HG03060 (cell line): Measurements from ENCODE around the gene COBL.

Experiments used
- ATAC-seq: cut with Tn5 transposase; IDR thresholded peaks from one replicate; pipeline ENCODE4 v1.9.1; 2021; ENCODE audit warnings: low read depth, moderate number of reproducible peaks; ENCODE audit not compliant: unreplicated experiment

The COBL gene

DNA sequence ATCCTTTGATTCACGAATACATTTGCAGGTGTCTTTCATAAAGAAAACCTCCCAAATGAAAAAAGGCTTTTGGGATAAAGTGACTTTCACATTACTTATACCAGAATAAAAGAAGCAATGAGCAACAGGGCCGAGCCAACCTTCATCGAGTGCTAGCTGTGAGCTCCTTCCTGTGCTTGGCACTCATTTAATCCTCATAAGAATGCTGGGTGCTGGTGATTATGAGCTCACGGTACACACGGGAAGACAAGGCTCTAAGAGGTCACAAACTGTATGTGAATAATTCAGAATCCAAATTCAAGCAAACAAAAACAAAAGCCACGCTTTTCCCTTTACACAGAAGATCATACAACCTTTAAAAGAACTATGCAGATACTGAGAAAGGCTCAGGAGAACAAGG, 156.2 kb downstream of the COBL start:
- no peak for ATAC-seq

DNA sequence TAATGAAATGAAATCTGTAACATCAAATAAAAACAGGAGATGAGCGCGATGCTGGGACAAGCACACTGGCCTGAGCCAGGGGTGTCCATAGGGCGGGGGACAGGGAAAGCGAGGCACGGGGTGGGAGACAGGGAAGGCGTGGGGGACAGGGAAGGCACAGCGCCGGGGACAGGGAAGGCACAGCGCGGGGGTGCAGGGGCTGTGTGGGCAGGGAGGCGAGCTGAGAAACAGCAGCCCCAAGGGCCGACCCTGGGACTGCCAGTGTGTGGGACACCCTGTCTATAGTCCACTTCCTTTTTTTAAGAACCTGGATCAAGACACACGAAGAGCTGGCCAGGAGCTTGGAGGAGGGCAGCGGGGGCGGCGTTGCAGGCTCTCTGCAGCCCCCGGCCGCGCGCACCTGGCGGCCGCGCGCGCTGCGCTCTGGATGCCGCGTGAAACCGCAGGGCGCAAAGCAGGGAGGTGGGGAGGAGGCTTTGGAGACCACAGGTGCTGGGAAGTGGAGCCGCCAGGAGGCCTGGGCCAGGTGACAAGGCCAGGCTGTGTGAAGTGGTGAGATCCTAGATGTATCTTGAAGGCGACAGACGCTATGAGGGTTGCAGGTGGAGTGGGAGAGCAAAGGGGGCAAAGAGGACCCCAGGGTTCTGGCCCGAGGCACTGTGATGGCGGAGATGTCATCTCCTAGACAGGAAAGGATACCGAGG, 157.7 kb downstream of the COBL start:
- no peak for ATAC-seq

DNA sequence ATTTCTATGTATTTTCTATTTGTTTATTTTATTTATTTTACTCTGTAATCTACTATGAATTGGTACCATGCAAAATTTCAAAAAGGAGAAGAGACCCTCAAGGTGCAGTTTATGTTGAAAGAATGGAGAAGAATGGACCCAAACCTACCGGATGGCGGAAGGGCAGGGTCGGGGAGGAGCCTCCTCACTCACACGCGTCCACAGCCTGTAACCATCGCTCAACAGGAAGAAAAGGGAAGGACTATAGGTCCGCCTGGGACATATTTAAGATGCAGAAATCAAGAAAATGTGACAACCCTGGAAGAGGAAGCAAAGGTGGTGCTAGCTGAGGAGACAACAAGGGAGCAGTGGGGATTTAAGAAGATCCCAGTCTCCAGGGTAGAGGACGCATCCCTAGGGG, 158.4 kb downstream of the COBL start:
- ATAC-seq: no peak

DNA sequence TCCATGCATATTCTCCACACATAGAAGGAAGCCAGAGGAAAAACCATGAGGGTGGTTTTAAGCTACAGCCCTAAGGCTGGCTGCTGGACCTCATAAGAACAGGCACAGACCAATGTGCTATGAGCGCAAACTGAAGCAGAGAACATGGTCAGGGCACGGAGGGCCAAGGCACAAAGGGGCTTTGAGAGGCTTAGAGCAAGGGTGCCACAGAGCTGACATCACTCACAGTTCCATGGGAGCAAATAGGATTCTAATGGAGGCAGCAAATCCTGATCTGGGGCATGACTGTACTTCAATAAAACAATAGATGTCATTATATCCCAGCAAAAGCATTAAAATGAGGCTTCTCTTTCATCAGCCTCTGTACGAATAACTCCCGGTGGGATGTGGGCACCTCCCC, 162.4 kb downstream of the COBL start:
- no peak for ATAC-seq

DNA sequence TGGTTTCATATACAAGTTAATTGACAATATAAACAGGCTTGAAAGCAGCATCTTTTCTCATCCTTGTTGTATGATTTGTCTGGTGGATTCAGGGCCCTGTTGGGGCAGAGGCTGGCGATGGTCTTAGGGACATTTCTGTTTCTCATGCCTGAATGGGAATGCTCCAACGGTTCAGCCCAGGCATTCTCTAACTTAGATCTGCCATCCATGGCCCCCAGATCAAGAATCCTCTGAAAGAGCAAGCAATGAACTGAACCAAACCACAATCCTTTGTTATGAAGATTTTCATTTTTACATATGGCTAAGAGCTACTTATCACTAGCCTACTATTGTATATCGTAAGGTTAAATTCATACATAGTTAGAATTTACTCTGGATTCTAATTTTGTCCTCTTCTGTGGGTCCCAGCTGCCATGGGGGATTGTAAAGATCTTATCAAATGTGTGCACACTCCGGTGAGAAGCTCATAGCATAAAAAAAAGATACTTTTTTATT, 163.9 kb downstream of the COBL start:
- ATAC-seq: no peak

DNA sequence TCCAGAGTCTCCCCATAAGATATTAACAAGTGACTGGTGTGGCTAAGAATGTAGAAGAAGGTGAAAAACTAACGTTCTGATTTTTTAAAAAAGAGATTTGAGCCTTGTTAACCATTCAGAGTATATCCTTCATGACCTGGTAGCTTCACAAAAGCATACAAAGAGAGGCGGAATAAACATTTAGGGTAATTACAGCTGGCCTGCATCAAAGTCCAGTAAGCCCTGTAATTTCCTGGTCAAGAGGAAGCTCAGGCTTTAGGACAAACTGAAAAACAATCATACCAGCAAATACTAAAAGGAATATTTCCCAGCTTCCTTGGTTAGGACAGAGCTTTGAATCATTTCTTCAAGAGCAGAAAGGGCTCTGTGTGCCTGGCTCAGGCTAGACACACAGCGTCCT, 165.2 kb downstream of the COBL start:
- no peak for ATAC-seq

DNA sequence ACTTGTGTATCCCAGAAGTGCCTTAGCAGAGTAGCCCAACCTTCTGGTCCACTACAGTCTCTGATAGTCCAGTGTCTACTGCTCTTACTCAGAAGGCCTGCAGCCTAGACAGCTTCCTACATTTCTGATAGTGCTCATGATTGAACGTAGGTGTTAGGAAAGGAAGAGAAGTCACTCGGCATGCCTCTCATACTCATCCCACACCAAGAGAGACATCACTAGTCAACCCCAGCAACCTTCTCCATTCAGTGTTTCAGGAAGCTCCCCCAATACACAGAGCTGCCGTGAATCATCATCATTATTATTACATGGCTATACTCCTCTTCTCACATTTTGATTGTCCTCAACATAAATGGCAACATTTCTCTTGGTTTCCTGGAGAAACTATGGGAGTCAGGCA, 166.4 kb downstream of the COBL start:
- no peak for ATAC-seq

DNA sequence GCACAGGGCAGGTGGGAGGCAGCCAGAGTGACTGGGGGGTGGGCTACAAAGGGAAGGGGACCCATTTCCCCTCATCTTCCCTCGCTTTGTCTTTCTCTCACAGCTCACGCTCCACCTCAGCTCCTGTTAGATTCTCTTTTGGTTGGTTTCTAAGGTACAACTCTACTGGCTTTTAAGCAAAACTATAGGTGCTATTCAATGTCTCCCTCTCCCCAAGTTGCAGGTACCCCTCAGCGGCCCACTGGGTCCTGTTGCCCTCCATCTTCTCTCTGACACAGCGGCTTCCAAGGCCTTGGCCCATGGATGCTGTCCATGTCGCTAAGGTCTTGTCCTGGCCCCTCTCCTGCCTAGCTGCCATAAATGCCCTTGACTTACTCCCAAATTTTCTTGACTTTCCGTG, 168.4 kb downstream of the COBL start:
- ATAC-seq: no peak

DNA sequence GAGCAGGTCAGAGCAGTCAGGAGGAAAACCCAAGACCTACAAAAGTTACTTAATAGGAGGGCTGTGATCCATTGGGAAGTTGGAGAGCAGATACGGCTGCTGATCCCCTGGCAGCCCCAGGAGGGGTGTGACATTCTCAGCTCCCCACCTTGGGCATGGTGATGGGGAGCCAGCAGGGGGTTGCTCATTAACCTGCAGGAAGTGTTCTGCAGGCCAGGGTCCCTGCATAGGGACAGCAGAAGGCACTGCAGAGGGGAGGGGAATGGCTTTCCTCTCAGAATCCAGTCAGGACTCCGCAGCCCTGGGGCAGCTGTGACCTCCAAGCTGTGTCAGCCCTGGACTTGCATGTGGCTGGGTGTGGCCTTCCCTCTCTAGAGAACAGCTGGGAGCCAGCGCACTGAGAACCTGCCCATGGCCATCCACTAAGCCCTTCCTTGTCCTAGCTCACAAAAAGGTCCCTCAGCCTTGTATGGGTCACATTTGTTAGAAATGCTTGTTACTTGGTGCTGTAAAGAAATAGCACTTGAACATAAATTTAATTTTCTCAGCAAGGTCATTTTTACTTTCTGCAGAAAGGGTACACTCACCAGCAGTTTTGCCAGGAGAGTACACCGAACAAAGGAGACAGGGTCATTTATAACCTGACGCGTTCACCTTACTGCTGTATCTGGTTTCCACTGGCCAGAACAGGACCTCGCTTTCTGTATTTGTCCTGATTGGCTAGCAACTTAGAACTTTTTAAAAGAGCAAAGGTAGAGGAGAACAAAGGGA, 169.6 kb downstream of the COBL start:
- ATAC-seq: no peak

DNA sequence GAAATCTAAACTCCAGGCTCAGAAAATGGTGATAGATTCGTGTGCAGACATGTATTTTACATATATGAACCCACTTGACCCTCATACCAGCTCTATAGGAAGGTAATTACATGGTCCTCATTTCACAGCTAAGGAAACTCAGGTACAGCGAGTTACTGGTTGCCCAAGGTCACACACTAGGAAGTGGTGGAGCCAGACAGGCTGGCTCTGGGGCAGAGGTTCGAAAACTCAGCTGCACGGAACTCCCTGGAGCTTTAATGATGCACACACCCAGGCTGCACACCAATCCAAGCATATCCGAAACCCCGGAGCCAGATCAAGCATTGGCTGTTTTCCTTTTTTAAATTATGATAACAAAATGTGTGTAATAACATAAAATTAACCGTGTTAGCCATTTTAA, 172.4 kb downstream of the COBL start:
- ATAC-seq: no peak

DNA sequence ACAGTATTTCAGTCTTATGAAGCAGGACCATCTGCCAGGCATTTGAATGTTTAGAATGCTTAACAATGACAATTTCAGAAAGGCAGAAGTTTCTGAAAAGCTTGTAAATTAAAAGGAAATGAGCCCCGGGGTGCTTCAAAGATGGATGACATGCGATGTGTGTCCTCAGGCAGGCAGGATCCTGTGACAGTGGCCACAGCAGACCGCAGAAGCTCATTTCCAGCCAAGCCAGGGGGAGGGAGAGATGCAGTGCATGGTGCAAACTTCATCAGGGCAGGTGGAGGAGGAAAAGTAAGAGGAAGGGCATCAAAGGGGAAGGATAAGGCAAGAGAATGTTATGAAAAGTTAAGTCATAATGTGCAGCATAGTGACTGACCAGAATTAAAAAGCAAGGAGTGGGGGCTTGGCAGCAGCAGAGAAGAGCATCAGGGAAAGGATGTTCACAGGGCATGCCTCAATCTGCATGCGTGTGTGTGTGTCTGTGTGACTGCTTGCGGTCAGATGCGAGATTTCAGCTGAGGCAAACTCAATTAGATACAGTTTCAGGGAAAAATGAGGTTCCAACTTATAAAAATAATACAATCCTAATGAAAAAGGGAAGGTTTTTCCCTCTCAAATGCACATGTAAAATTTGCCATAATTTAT, 173.7 kb downstream of the COBL start:
- ATAC-seq: no peak

DNA sequence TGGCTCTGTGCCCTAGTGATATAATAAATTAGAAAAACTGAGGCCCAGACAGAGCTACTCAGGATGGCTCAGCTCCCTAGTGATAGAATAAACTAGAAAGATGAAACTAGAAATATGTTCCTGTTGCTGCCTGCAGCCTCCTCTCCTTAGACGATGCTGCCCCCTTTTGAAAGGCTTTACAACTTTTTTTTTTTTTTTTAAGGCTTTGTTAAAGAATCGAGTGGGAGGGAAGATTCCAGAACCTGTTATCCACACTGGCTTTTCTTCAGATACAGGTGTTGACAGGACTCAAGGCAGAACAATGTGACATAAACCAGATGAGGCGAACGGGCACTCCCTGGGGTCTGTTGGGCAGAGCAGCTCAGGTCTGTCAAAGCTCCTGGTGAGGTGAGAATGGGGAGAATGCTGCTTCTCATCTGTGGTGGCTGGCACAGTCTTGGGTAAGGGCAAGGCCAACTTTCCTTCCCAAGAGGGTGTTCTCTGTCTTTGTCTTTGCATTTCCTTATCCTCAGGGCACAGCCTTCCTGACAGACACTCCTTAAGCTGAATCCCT, 175.1 kb downstream of the COBL start:
- ATAC-seq: no peak

DNA sequence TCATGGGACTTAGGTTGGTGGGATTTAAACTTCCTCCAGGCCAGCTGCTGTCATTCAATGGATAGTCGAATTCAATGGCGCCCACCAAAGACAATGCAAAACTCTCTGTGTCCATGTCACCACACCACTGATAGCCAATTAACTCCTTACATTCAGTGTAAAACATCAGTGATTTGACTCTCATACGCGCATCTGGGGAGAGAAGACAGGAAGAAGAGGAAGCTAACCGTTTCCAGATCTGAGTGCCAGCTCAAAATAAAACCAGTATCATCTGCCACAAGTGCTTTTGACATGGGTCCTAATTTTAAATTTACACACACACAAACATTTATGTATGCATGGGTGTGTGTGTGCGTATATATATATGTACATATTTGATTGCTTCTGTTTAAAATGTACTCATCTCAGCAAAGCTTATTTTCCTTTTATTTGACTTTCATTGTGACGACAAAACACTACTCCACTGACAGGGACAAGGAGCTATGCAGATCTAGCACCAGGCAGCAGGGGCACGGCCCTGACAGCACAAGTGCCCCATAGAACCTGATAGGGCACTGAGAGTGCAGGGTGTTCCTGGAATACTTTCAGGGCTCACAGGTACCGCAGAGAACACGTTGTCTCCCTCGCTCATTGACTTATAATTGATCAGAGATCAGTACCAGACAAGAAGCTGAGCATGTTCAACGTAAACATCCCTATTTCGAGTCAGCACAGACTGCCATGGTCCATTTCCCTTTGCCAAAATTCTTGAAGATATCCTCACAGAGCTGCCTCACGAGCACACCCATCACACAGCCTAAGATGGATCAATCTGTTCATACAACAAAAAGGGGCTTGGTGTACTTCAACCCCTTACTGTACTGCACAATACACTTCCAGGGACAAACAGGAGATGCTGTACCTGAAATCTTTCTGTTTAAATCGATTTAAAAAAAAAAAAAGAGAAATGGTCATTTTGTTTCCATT, 176.1 kb downstream of the COBL start:
- no peak for ATAC-seq

DNA sequence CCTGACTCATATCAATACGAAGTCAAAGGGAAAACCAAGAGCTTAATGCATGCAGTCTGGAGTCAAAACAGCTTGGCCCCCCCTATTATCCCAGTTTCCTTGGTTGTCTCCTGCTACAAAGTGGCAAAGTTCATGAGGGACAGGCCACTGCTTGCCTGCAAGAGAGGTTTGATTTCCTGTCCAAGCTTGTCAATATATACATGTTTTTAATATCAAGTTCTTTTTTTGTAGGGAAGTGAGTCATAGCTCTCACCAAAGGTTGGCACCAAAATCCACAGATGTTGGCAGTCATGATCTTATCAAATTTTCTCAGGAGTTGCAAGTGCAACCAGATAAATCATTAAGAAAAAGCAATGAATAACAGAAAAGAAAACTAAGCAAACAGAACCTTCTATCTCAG, 176.8 kb downstream of the COBL start:
- ATAC-seq: no peak

DNA sequence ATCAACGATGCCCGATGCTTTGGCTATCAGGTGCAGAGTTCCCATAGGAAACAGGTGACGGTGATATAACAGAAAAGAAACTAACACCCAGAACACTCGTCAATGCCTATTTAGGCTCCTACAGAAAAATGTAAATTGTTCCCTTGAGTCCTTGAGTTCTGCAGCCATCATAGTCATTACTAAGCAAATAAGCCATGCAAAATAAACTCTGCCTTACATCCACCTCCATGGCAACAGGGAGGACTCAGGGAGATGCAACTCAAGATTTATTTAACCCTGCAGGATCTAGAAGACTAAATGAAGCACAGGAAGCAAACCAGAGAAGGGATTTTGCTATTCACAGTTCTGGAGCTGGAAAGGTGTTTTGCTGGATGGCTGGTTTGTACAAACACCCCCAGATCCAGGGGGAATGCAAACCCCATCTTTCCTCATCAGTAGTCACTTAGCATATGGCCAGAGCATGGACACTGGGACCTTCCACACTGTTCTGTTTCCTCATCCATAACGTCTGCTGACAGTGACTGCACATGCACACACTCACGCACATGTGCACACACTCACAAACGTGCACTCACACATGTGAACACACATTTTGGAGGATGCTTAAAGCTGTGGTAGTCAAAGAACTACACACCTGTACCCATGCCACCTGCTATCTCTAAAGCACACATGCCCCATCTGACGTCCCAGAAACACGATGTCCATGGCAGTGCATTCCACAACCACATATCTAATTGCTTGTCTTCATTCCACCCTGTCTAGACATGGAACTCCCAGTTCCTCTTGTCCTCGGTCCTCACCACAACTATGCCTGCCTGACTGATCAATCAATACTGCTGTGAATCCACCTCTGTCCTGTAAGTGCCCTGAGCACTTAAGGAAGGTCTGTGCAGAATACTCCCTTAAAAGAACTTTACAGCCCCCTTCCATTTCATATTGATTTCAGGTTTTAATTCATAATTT, 178.2 kb downstream of the COBL start:
- no peak for ATAC-seq

DNA sequence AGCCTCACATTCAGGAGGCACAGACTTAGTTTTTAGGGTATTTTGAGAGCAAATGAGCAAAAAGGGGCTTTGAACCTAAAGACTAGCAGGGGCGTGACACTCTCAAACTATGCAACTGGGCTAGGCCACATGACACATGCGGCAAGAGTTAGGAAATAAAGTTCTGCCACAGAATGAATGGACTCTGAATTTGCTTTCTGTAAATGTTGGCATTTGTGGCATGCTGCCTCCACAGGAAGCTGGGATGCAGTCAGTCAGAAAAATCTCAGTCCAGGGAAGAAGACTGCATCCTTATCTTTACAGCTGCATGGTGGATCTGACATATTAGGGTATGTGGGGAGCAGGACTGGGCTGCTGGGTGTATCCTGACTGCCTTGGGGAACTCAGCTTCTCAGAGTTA, 181.0 kb downstream of the COBL start:
- ATAC-seq: no peak

DNA sequence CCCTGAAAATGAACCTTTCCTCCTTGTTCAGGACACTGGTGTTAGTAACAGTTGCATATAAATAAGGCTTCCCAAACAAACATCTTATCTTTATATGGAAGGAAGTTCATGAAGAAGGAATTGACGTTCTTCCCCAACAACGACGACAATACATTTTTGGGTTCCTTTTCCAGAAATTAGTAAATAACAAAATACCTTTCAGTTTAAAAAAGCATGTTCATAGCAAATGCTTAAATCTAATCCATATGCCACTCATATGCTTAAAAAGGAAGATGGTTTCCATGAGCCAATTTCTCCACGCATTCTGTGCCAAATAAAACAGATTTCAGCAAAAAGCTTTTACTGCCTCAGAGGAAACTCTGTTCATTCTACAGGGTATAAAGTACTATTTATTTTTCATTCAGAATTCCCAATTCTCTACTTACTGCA, 182.6 kb downstream of the COBL start:
- no peak for ATAC-seq

DNA sequence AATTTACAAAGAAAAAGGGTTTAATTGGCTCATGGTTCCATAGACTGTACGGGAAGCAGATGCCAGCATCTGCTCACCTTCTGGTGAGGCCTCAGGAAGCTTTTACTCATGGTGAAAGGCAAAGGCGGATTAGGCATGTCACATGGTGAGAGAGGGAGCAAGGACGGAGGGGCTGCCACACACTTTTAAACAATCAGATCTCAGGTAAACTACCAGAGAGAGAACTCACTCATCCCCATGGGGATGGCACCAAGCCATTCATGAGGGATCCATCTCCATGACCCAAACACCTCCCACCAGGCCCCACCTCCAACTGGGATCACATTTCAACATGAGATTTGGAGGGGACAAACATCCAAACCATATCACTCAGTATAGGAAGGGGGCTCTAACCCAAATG, 183.9 kb downstream of the COBL start:
- no peak for ATAC-seq
